ENCODE data around the gene DPP6. TPM values are rescaled to one million over a fixed set of nuclear protein-coding genes. Genes with fewer than 3 reads are reported as not detected.

Gene DPP6
- total RNA-seq, 4 donors from 2014 or later, result 0.94 to 1.9 TPM; not detected in 2

- H3K27ac ChIP-seq, result no peak overlapping the region
- H3K4me1 ChIP-seq, result no peaks in the 10 kb centered on the region
- DNase-seq, result no peak
- intact Hi-C loops (cut with DNase I; ENCODE audit: low total_unique reads) (no loop called here), in situ Hi-C loops (cut with MboI; ENCODE audit: low sequenced_read_pairs in 4 of 4) (no loop called here)
- TF ChIP-seq CTCF (IDR thresholded peaks at IDR 0.05 in 4 of 5, conservative IDR thresholded peaks at IDR 0.05 in 1 of 5) (no peak), POLR2A (IDR thresholded peaks at IDR 0.05) (no peak)
- no peak overlapping the region for H3K4me3 ChIP-seq
- ATAC-seq, result no peak
- no peaks in the 10 kb centered on the region for H3K9me3 ChIP-seq
- H3K27me3 ChIP-seq, result no peaks in the 10 kb centered on the region
- no peaks in the 10 kb centered on the region for H3K36me3 ChIP-seq
These were observed 801.5 kb downstream of the DPP6 start for GRCh38 chr7:154853727-154854095.

- Histone ChIP-seq H3K36me3 (no peaks in the 10 kb centered on the region), H3K27me3 (no peaks in the 10 kb centered on the region), H3K9me3 (no peaks in the 10 kb centered on the region), H3K27ac (no peak overlapping the region), H3K4me3 (no peak overlapping the region), H3K4me1 (no peaks in the 10 kb centered on the region)
- DNase-seq, result no peak
- in situ Hi-C loops (cut with MboI; ENCODE audit: low sequenced_read_pairs in 4 of 4) (no loop called here), intact Hi-C loops (cut with DNase I; ENCODE audit: low total_unique reads) (no loop called here)
- TF ChIP-seq CTCF (IDR thresholded peaks at IDR 0.05 in 4 of 5, conservative IDR thresholded peaks at IDR 0.05 in 1 of 5) (no peak), POLR2A (IDR thresholded peaks at IDR 0.05) (no peak)
- no peak for ATAC-seq
These were observed 802.6 kb downstream of the DPP6 start for GRCh38 chr7:154854836-154855235.

GRCh38 chr7:154855366-154855765 is 803.2 kb downstream of the DPP6 start:
- Histone ChIP-seq H3K27me3 (no peaks in the 10 kb centered on the region), H3K9me3 (no peaks in the 10 kb centered on the region), H3K27ac (no peak overlapping the region), H3K4me1 (no peaks in the 10 kb centered on the region), H3K4me3 (no peak overlapping the region), H3K36me3 (no peaks in the 10 kb centered on the region)
- intact Hi-C loops (cut with DNase I; ENCODE audit: low total_unique reads), result no loop called here
- TF ChIP-seq POLR2A (IDR thresholded peaks at IDR 0.05) (no peak), CTCF (IDR thresholded peaks at IDR 0.05 in 4 of 5, conservative IDR thresholded peaks at IDR 0.05 in 1 of 5) (no peak)
- DNase-seq (no peak), ATAC-seq (no peak)
- in situ Hi-C loops (cut with MboI; ENCODE audit: low sequenced_read_pairs in 4 of 4), result no loop called here

GRCh38 chr7:154856733-154857132 is 804.5 kb downstream of the DPP6 start:
- Histone ChIP-seq H3K4me3 (no peak overlapping the region), H3K4me1 (no peaks in the 10 kb centered on the region), H3K36me3 (no peaks in the 10 kb centered on the region), H3K27me3 (no peaks in the 10 kb centered on the region), H3K9me3 (no peaks in the 10 kb centered on the region), H3K27ac (no peak overlapping the region)
- intact Hi-C loops (cut with DNase I; ENCODE audit: low total_unique reads) (no loop called here), in situ Hi-C loops (cut with MboI; ENCODE audit: low sequenced_read_pairs in 4 of 4) (no loop called here)
- no peak for TF ChIP-seq POLR2A (IDR thresholded peaks at IDR 0.05)
- TF ChIP-seq CTCF (IDR thresholded peaks at IDR 0.05 in 4 of 5, conservative IDR thresholded peaks at IDR 0.05 in 1 of 5), result no peak
- ATAC-seq (no peak), DNase-seq (no peak)

GRCh38 chr7:154857240-154857639 is 805.0 kb downstream of the DPP6 start:
- Histone ChIP-seq H3K27ac (no peak overlapping the region), H3K27me3 (no peaks in the 10 kb centered on the region), H3K4me3 (no peak overlapping the region), H3K36me3 (no peaks in the 10 kb centered on the region), H3K9me3 (no peaks in the 10 kb centered on the region), H3K4me1 (no peaks in the 10 kb centered on the region)
- in situ Hi-C loops (cut with MboI; ENCODE audit: low sequenced_read_pairs in 4 of 4), result no loop called here
- DNase-seq (no peak), ATAC-seq (no peak)
- intact Hi-C loops (cut with DNase I; ENCODE audit: low total_unique reads), result no loop called here
- TF ChIP-seq POLR2A (IDR thresholded peaks at IDR 0.05), result no peak
- TF ChIP-seq CTCF (IDR thresholded peaks at IDR 0.05 in 4 of 5, conservative IDR thresholded peaks at IDR 0.05 in 1 of 5), result no peak
